Endodermal cell (in vitro differentiated cells): ENCODE results near the gene OPALIN. TPM values are rescaled to one million over a fixed set of nuclear protein-coding genes. Genes with fewer than 3 reads are reported as not detected.

Experiments used
- DNase-seq: peaks from one replicate; pipeline ENCODE4 v3.0.0-alpha.2; 2017
- H3K27ac ChIP-seq: 2 replicates; pipeline ENCODE4 v1.5.1; 2013; ENCODE audit warnings: mild to moderate bottlenecking, low read depth, low read length, moderate library complexity
- H3K27me3 ChIP-seq: 2 replicates; pipeline ENCODE4 v1.6.1; 2013; ENCODE audit warnings: mild to moderate bottlenecking, low read length, moderate library complexity; ENCODE audit not compliant: insufficient read depth, control insufficient read depth, poor library complexity, severe bottlenecking
- H3K36me3 ChIP-seq: 2 replicates; pipeline ENCODE4 v1.7.0; 2013; ENCODE audit warnings: mild to moderate bottlenecking, low read length, moderate library complexity; ENCODE audit not compliant: control insufficient read depth, insufficient read depth
- H3K4me1 ChIP-seq: one replicate; pipeline ENCODE4 v1.7.0; 2013; ENCODE audit warnings: low read length; ENCODE audit not compliant: control insufficient read depth, insufficient read depth
- H3K4me3 ChIP-seq: 2 replicates; pipeline ENCODE4 v1.5.1; 2013; ENCODE audit warnings: mild to moderate bottlenecking, low read length, moderate library complexity
- H3K9ac ChIP-seq: 2 replicates; pipeline ENCODE4 v1.6.1; 2013; ENCODE audit warnings: mild to moderate bottlenecking, low read length, moderate library complexity; ENCODE audit not compliant: poor library complexity, severe bottlenecking; ENCODE audit errors: extremely low read depth
- H3K9me3 ChIP-seq: 2 replicates; pipeline ENCODE4 v1.6.1; 2013; ENCODE audit warnings: mild to moderate bottlenecking, low read length, moderate library complexity; ENCODE audit not compliant: control insufficient read depth
- H3K27ac Mint-ChIP-seq: 2 replicates; pipeline ENCODE4 v1.8.0; 2020; ENCODE audit warnings: mixed read lengths
- H3K27me3 Mint-ChIP-seq: 2 replicates; pipeline ENCODE4 v1.8.0; 2021; ENCODE audit warnings: mild to moderate bottlenecking, mixed read lengths; ENCODE audit not compliant: insufficient read depth
- H3K36me3 Mint-ChIP-seq: 2 replicates; pipeline ENCODE4 v1.8.0; 2020; ENCODE audit warnings: low read depth, mixed read lengths
- H3K4me1 Mint-ChIP-seq: 2 replicates; pipeline ENCODE4 v1.8.0; 2020; ENCODE audit warnings: mixed read lengths
- H3K4me3 Mint-ChIP-seq: 2 replicates; pipeline ENCODE4 v1.8.0; 2020; ENCODE audit warnings: mild to moderate bottlenecking, moderate library complexity, mixed read lengths
- H3K9me3 Mint-ChIP-seq: 2 replicates; pipeline ENCODE4 v1.8.0; 2020; ENCODE audit warnings: mild to moderate bottlenecking, mixed read lengths
- CTCF ChIP-seq: fragments of 200-600 bp; sonication (generic); conservative IDR thresholded peaks from 2 replicates; pipeline ENCODE4 v1.5.0; 2021; ENCODE audit warnings: antibody characterized with exemption, mild to moderate bottlenecking
- WGBS, 2 experiments: methylation state at CpG; one replicate each; pipeline versions ENCODE4 v1.1.5 to v1.1.7; 2013; ENCODE audit warnings: missing lambda C conversion rate in 2 of 2, mixed read lengths in 1 of 2; ENCODE audit not compliant: insufficient coverage in 1 of 2, insufficient read length in 1 of 2; 5-methylcytosine and 5-hydroxymethylcytosine counted together
- total RNA-seq, 2 donors: library from RNA; stranded (reverse); fragmentation: NEBNext Ultra II Directional in 1 of 2; extraction: Animal tissue kit (Norgen Biotek cat#: 25700) in 1 of 2; gene quantifications; 2 replicates in 1 of 2; 3 replicates in 1 of 2; pipeline ENCODE4 v1.2.1, GENCODE V29; 2021

OPALIN gene
- total RNA-seq, 2 donors from 2014 or later = not detected

DNA sequence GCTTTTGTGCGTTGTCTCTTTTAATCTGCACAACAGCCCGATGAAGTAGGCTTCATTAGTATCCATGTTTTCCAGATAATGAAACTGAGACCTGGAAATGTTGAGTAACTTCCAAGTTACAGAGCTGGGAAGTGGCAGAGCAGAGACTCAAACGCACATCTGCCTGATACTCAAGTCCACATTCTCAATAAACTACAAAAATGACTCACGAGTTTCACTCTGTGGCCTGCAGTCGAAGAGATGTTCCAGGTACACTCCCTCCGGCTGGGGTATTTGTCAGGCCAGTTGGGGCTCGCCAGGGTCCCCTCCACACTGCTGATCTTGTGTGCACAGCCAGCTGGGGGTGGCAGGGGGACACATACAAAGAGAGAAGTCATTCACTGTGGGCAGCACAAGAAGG is 17.7 kb upstream of the OPALIN start:
- H3K9ac ChIP-seq = no peak overlapping the region
- no peak overlapping the region for H3K4me3 ChIP-seq
- no peaks in the 10 kb centered on the region for H3K9me3 ChIP-seq
- no peak for TF ChIP-seq CTCF
- Mint-ChIP-seq H3K27ac (no peak overlapping the region), H3K27me3 (peaks cover 14% of the 10 kb centered on the region), H3K36me3 (no peaks in the 10 kb centered on the region), H3K4me1 (peaks cover 7% of the 10 kb centered on the region), H3K4me3 (no peak overlapping the region), H3K9me3 (no peaks in the 10 kb centered on the region)
- no peaks in the 10 kb centered on the region for H3K36me3 ChIP-seq
- H3K27me3 ChIP-seq = peaks cover 7% of the 10 kb centered on the region
- WGBS, 2 experiments = 93 to 100% methylated on average over 1 to 7 of the region's 7 CpGs
- no peaks in the 10 kb centered on the region for H3K4me1 ChIP-seq
- H3K27ac ChIP-seq = no peak overlapping the region
- DNase-seq = no peak

GRCh38 chr10:96374985-96375830 is 16.4 kb upstream of the OPALIN start:
- no peaks in the 10 kb centered on the region for H3K36me3 ChIP-seq
- Mint-ChIP-seq H3K36me3 (no peaks in the 10 kb centered on the region), H3K27me3 (peaks cover 16% of the 10 kb centered on the region), H3K4me3 (peak overlapping the region; percentile 59), H3K27ac (peak overlapping the region; percentile 37), H3K9me3 (no peaks in the 10 kb centered on the region), H3K4me1 (peaks cover 7% of the 10 kb centered on the region)
- no peaks in the 10 kb centered on the region for H3K9me3 ChIP-seq
- 19 to 20% methylated on average over 30 to 34 of the region's 36 CpGs for WGBS, 2 experiments
- peak; percentile 98 for TF ChIP-seq CTCF
- H3K4me3 ChIP-seq = peak overlapping the region; percentile 70
- H3K9ac ChIP-seq = no peak overlapping the region
- DNase-seq = peak; percentile 98
- peaks cover 7% of the 10 kb centered on the region for H3K27me3 ChIP-seq
- H3K4me1 ChIP-seq = no peaks in the 10 kb centered on the region
- H3K27ac ChIP-seq = no peak overlapping the region

GRCh38 chr10:96374639-96374984 is 15.8 kb upstream of the OPALIN start:
- WGBS, 2 experiments = 66 to 80% methylated on average over 7 to 9 of the region's 9 CpGs
- H3K4me1 Mint-ChIP-seq = peaks cover 7% of the 10 kb centered on the region
- Histone ChIP-seq H3K4me1 (no peaks in the 10 kb centered on the region), H3K36me3 (no peaks in the 10 kb centered on the region), H3K4me3 (peak overlapping the region; percentile 70), H3K27ac (no peak overlapping the region), H3K9me3 (no peaks in the 10 kb centered on the region), H3K9ac (no peak overlapping the region), H3K27me3 (peaks cover 7% of the 10 kb centered on the region)
- no peak for TF ChIP-seq CTCF
- no peak overlapping the region for H3K27ac Mint-ChIP-seq
- no peaks in the 10 kb centered on the region for H3K36me3 Mint-ChIP-seq
- peaks cover 18% of the 10 kb centered on the region for H3K27me3 Mint-ChIP-seq
- peak; percentile 75 for DNase-seq
- peak overlapping the region; percentile 59 for H3K4me3 Mint-ChIP-seq
- H3K9me3 Mint-ChIP-seq = no peaks in the 10 kb centered on the region
